Epithelial cell of prostate (primary cell): Measurements from ENCODE around the gene LACC1.

Experiments used
- DNase-seq: peaks from one replicate; pipeline ENCODE4 v3.0.0-alpha.2; 2011; ENCODE audit warnings: low read depth, low spot score
- H3K27ac ChIP-seq: fragments of 450-650 bp; 2 replicates; pipeline ENCODE4 v1.5.1; 2017; ENCODE audit warnings: mild to moderate bottlenecking

The LACC1 gene

DNA sequence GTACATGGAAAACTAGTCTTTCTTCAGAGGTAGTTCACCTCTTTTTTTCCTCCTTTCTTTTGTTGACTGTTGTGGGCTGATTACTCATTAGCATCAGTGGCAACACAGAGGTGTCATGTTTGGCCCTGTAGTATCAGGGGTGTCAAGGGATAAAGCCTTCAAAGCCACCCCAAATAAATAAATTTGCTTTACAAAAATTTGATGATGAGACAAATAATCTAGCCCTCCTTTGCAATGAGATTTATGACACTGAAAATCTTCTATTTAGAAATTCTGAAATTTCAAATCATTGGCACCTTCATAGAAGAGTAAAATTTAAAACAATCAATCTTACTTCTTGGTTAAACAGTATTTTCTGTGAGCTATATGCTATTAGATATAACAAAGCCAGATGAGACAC, 1.9 kb downstream of the LACC1 start:
- no peak overlapping the region for H3K27ac ChIP-seq
- no peak for DNase-seq

DNA sequence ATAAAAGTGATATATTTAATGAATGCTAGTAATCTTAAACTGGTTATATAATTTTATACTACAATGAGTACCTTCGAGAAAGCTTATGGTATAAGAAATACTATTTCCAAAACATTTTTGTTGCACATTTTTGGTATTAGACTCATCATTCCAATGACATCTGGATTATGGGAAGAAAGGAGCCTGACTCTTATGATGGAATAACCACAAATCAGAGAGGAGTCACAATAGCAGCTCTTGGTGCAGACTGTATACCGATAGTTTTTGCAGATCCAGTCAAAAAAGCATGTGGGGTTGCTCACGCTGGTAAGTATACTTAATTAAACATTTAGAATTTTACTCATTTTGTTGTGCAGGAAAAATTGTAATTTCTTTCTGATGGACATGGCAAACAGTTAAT, 3.9 kb downstream of the LACC1 start:
- DNase-seq, result no peak

GRCh38 chr13:43884222-43884621, 4.5 kb downstream of the LACC1 start:
- no peak overlapping the region for H3K27ac ChIP-seq
- no peak for DNase-seq

More for the DNA sequence above, 3.9 kb downstream of the LACC1 start:
- H3K27ac ChIP-seq, result no peak overlapping the region

- no peak for DNase-seq
- no peak overlapping the region for H3K27ac ChIP-seq
Measured at GRCh38 chr13:43894438-43894837, 14.7 kb downstream of the LACC1 start.

GRCh38 chr13:43895940-43896339, 16.2 kb downstream of the LACC1 start:
- no peak overlapping the region for H3K27ac ChIP-seq
- no peak for DNase-seq

- DNase-seq, result no peak
- no peak overlapping the region for H3K27ac ChIP-seq
Measured at GRCh38 chr13:43905435-43906031, 25.8 kb downstream of the LACC1 start.

- DNase-seq, result peak; percentile 10
- no peak overlapping the region for H3K27ac ChIP-seq
Measured at GRCh38 chr13:43908156-43909126, 28.7 kb downstream of the LACC1 start.

GRCh38 chr13:43910856-43911255, 31.2 kb downstream of the LACC1 start:
- no peak for DNase-seq
- H3K27ac ChIP-seq, result no peak overlapping the region

GRCh38 chr13:43911278-43911677, 31.6 kb downstream of the LACC1 start:
- H3K27ac ChIP-seq, result no peak overlapping the region

DNA sequence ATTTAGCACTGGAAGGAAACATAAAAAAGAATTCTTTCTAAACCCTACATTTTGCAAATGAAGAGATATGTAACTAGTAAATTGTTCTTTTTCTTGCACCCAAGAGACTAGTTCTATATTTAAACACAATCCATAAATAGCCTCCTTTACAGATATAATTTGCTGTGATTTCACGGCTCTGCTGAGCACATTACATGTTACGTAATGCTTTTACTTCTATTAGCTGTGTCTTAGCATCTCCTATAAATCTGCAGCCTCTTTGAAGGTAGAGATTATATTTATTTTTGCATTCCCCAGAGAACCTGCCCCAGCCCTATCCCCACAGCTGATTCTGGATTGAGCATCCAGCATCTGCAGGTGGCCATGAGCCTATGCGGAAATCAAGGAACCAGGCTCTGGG, 32.2 kb downstream of the LACC1 start:
- DNase-seq, result no peak
- no peak overlapping the region for H3K27ac ChIP-seq

More at GRCh38 chr13:43911278-43911677, 31.6 kb downstream of the LACC1 start:
- DNase-seq, result no peak

- H3K27ac ChIP-seq, result no peak overlapping the region
- DNase-seq, result no peak
Measured at GRCh38 chr13:43915451-43915850, 35.7 kb downstream of the LACC1 start.

DNA sequence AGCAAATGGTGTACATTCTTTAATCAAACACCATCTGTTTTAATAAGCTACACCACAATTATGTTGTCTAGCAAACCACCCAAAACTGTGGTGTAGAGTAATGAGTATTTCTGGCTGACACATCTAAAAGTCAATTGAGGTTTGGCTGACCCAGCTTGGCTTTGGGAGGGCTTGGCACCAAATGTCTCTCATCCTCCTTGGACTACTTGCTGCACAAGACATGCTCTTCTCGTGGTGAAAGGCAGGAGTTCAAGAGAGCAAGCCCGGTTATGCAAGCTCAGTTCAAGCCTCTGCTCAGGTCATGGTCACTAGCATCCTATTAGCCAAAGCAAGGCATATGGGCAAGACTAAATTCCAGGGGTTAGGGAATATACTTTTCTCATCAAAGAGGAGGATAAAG, 37.1 kb downstream of the LACC1 start:
- no peak overlapping the region for H3K27ac ChIP-seq
- no peak for DNase-seq

DNA sequence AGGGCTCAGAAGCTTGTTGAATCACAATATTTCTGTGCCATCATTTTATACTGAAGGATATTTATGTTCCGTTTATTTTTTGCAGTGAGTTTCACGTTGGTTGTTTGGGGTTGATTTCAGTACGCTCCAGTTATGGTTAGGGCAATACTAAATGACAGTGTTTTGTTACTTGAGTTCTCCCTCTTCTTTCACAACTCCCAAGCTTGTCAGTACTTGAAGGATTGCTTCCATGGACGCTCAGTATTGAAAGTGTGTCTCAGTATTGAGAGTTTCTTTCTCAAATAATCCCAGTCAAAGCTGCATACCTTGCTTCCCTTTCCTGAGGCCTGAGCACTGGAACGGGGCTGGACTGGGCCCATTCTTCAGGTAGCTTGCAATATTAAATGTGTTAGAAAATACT, 38.9 kb downstream of the LACC1 start:
- no peak for DNase-seq
- H3K27ac ChIP-seq, result no peak overlapping the region

DNA sequence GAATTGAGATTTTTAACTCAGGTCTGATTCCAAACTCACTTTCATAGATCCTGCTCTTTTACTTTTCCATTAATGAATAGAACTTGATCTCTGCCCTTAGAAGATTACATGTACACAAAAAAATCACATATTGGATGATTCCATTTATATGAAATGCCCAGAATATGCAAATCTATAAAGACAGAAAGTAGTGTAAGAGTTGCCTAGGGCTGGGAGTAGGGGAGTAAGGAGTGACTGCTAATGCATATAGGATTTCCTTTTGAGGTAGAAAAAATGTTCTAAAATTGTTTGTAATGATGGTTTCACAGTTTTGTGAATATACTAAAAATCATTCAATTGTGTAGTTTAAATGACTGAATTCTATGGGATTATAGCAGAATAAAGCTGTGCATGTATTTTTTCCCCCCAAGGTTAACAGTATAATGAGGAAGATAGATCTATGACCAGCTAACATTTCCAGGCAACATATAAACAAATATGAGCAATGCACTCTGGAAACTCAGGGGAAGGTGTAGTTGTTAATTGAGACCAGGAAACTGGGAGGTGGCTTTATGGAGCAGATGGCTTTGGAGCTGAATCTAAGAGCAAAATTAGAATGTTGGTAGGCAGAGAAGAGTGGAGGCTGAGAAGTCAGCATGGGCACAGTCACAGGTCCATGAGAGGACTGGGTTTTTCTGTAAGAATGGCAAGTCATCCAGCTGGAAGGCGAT, 41.4 kb downstream of the LACC1 start:
- H3K27ac ChIP-seq, result no peak overlapping the region
- DNase-seq, result no peak

DNA sequence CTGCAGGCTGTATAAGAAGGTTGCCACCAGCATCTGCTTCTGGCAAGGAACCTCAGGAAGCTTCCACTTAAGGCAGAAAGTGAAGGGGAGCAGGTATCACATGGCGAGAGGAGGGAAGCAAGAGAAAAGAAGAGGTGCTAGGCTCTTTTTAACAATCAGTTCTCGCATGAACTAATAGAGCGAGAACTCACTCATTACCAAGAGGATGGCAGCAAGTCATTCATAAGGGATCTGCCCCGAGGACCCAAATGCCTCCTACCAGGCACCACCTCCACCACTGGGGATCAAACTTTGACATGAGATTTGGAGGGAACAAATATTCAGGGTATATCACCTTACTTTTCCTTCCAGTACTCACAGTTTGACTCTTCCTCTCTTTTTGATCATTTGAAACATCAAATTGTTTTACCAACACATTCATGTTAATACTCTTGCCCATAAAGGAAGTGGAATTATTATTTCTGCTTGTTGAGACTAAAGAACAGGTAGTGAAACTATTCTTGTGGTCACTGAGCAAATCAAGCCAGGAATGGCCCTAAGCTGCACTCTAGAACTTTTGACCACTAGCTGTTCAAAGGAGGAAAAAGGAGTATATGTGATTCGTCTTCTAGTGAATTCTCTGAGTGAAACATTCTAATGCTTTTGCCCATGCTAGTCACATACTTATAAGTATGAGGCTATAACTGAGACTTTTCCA, 45.0 kb downstream of the LACC1 start:
- DNase-seq, result no peak
- no peak overlapping the region for H3K27ac ChIP-seq

DNA sequence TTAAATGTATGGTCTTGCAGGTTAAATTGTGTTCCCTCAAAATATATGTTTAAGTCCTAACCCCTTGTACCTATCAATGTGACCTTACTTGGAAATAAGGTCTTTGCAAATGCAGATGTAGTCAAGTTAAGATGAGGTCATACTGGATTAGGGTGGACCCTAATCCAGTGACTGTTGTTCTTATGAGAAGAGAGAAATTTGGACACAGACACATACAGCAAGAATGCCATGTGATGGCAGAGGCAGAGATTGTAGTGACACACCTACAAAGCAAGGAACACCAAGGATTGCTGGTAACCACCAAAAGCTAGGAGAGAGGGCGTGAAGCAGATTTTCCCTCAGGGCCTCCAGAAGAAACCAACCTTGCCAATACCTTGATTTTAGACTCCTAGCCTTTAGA, 50.2 kb downstream of the LACC1 start:
- no peak for DNase-seq
- no peak overlapping the region for H3K27ac ChIP-seq

- no peak overlapping the region for H3K27ac ChIP-seq
- no peak for DNase-seq
Measured at GRCh38 chr13:43933378-43933777, 53.7 kb downstream of the LACC1 start.

- DNase-seq, result no peak
- no peak overlapping the region for H3K27ac ChIP-seq
Measured at GRCh38 chr13:43934273-43934672, 54.6 kb downstream of the LACC1 start.

GRCh38 chr13:43935878-43936277, 56.2 kb downstream of the LACC1 start:
- DNase-seq, result no peak
- no peak overlapping the region for H3K27ac ChIP-seq

DNA sequence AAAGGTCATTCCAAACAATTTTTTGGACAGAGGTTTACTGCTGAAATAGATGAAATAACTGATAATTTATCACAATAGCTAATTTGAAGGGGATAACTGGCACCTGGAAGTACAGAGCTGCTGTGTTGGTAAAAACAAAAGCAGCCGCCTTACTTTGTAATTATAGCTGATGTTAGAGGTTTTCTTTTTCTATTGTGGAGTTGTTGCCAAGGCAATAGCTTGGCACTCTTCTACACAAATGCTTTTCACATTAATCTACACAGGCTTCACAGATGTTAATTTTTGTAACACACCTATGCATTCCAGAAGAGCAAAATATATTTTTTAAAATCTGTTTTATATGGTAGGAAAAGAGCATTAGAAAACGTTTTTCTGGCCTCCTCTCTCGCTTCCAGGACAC, 56.9 kb downstream of the LACC1 start:
- no peak overlapping the region for H3K27ac ChIP-seq
- no peak for DNase-seq
